Activated T-helper 1 cell treated with anti-CD3 and anti-CD28 coated beads, Interleukin-12 subunit alpha, Interleukin-12 subunit beta, Interleukin-2, Interleukin-4 antibody, amounts not matched to agents 30 ng/mL and 10 ng/mL and 1 ng/mL, durations not matched to agents 14 hours and 24 hours and 36 hours (primary cell): ENCODE measurements around the gene ACTRT2. TPM values are rescaled to one million over a fixed set of nuclear protein-coding genes. Genes with fewer than 3 reads are reported as not detected.

Experiments used
- DNase-seq: peaks from one replicate; pipeline ENCODE4 v3.0.0; 2021; ENCODE audit warnings: low spot score
- H3K27ac Mint-ChIP-seq: one replicate; pipeline ENCODE4 v1.8.0; 2021; ENCODE audit warnings: mild to moderate bottlenecking, mixed read lengths
- H3K27me3 Mint-ChIP-seq: one replicate; pipeline ENCODE4 v1.8.0; 2022; ENCODE audit warnings: mild to moderate bottlenecking, moderate library complexity, mixed read lengths; ENCODE audit not compliant: insufficient read depth
- H3K36me3 Mint-ChIP-seq: one replicate; pipeline ENCODE4 v1.8.0; 2021; ENCODE audit warnings: low read depth, mixed read lengths
- H3K4me1 Mint-ChIP-seq: one replicate; pipeline ENCODE4 v1.8.0; 2021; ENCODE audit warnings: low read depth, mixed read lengths
- H3K4me3 Mint-ChIP-seq: one replicate; pipeline ENCODE4 v1.8.0; 2021; ENCODE audit warnings: mild to moderate bottlenecking, moderate library complexity, mixed read lengths
- H3K9me3 Mint-ChIP-seq: one replicate; pipeline ENCODE4 v1.8.0; 2021; ENCODE audit warnings: mixed read lengths
- intact Hi-C: fragments of 100-400 bp; cut with micrococcal nuclease; formaldehyde crosslinking; loops from one replicate; pipeline ENCODE4 v1.15.1; 2024
- total RNA-seq: library from RNA; stranded (reverse); gene quantifications from 2 replicates; pipeline ENCODE4 v1.2.3, GENCODE V29; 2022

The ACTRT2 gene
- total RNA-seq, 1 donor from 2014 or later: not detected

- Mint-ChIP-seq H3K9me3 (peaks cover 10% of the 10 kb centered on the region), H3K4me3 (no peak overlapping the region), H3K4me1 (no peaks in the 10 kb centered on the region), H3K36me3 (no peaks in the 10 kb centered on the region), H3K27ac (no peak overlapping the region), H3K27me3 (no peaks in the 10 kb centered on the region)
- DNase-seq: peak; percentile 8
- intact Hi-C loops: no loop called here
Measured at GRCh38 chr1:3012456-3013291, 8.6 kb upstream of the ACTRT2 start.

- Mint-ChIP-seq H3K9me3 (peaks cover 2% of the 10 kb centered on the region), H3K4me1 (no peaks in the 10 kb centered on the region), H3K27ac (peak overlapping the region; percentile 15), H3K27me3 (no peaks in the 10 kb centered on the region), H3K4me3 (no peak overlapping the region), H3K36me3 (no peaks in the 10 kb centered on the region)
- intact Hi-C loops: no loop called here
- no peak for DNase-seq
Measured at GRCh38 chr1:3013371-3014049, 7.8 kb upstream of the ACTRT2 start.

- Mint-ChIP-seq H3K36me3 (no peaks in the 10 kb centered on the region), H3K9me3 (no peaks in the 10 kb centered on the region), H3K27me3 (no peaks in the 10 kb centered on the region), H3K4me1 (no peaks in the 10 kb centered on the region), H3K4me3 (no peak overlapping the region), H3K27ac (no peak overlapping the region)
- intact Hi-C loops: no loop called here
- DNase-seq: no peak
Measured at GRCh38 chr1:3014050-3014440, 7.2 kb upstream of the ACTRT2 start.

- no peak for DNase-seq
- intact Hi-C loops: no loop called here
- H3K9me3 Mint-ChIP-seq: no peaks in the 10 kb centered on the region
- H3K27me3 Mint-ChIP-seq: no peaks in the 10 kb centered on the region
- H3K4me3 Mint-ChIP-seq: no peak overlapping the region
- no peak overlapping the region for H3K27ac Mint-ChIP-seq
- no peaks in the 10 kb centered on the region for H3K4me1 Mint-ChIP-seq
- H3K36me3 Mint-ChIP-seq: no peaks in the 10 kb centered on the region
Measured at GRCh38 chr1:3014443-3015268, 6.6 kb upstream of the ACTRT2 start.

- Mint-ChIP-seq H3K9me3 (no peaks in the 10 kb centered on the region), H3K27me3 (no peaks in the 10 kb centered on the region), H3K4me3 (no peak overlapping the region), H3K4me1 (no peaks in the 10 kb centered on the region), H3K27ac (no peak overlapping the region), H3K36me3 (no peaks in the 10 kb centered on the region)
- DNase-seq: no peak
- intact Hi-C loops: no loop called here
Measured at GRCh38 chr1:3015269-3015635, 6.0 kb upstream of the ACTRT2 start.

- no peak overlapping the region for H3K27ac Mint-ChIP-seq
- no peaks in the 10 kb centered on the region for H3K9me3 Mint-ChIP-seq
- intact Hi-C loops: no loop called here
- H3K36me3 Mint-ChIP-seq: no peaks in the 10 kb centered on the region
- H3K27me3 Mint-ChIP-seq: no peaks in the 10 kb centered on the region
- no peaks in the 10 kb centered on the region for H3K4me1 Mint-ChIP-seq
- no peak overlapping the region for H3K4me3 Mint-ChIP-seq
- no peak for DNase-seq
Measured at GRCh38 chr1:3015744-3016143, 5.5 kb upstream of the ACTRT2 start.

GRCh38 chr1:3016641-3017439, 4.4 kb upstream of the ACTRT2 start:
- no peaks in the 10 kb centered on the region for H3K4me1 Mint-ChIP-seq
- intact Hi-C loops: no loop called here
- DNase-seq: no peak
- H3K4me3 Mint-ChIP-seq: no peak overlapping the region
- no peak overlapping the region for H3K27ac Mint-ChIP-seq
- H3K36me3 Mint-ChIP-seq: no peaks in the 10 kb centered on the region
- no peaks in the 10 kb centered on the region for H3K9me3 Mint-ChIP-seq
- H3K27me3 Mint-ChIP-seq: no peaks in the 10 kb centered on the region

GRCh38 chr1:3017440-3018050, 3.7 kb upstream of the ACTRT2 start:
- Mint-ChIP-seq H3K36me3 (no peaks in the 10 kb centered on the region), H3K27ac (no peak overlapping the region), H3K27me3 (no peaks in the 10 kb centered on the region), H3K9me3 (no peaks in the 10 kb centered on the region), H3K4me3 (no peak overlapping the region), H3K4me1 (no peaks in the 10 kb centered on the region)
- DNase-seq: no peak
- intact Hi-C loops: no loop called here

- H3K4me3 Mint-ChIP-seq: no peak overlapping the region
- intact Hi-C loops: no loop called here
- H3K9me3 Mint-ChIP-seq: no peaks in the 10 kb centered on the region
- no peaks in the 10 kb centered on the region for H3K27me3 Mint-ChIP-seq
- no peak overlapping the region for H3K27ac Mint-ChIP-seq
- no peaks in the 10 kb centered on the region for H3K36me3 Mint-ChIP-seq
- no peaks in the 10 kb centered on the region for H3K4me1 Mint-ChIP-seq
- DNase-seq: no peak
Measured at GRCh38 chr1:3018051-3018471, 3.2 kb upstream of the ACTRT2 start.

- no peaks in the 10 kb centered on the region for H3K27me3 Mint-ChIP-seq
- no peak for DNase-seq
- no peak overlapping the region for H3K4me3 Mint-ChIP-seq
- no peaks in the 10 kb centered on the region for H3K4me1 Mint-ChIP-seq
- no peak overlapping the region for H3K27ac Mint-ChIP-seq
- H3K9me3 Mint-ChIP-seq: no peaks in the 10 kb centered on the region
- intact Hi-C loops: no loop called here
- no peaks in the 10 kb centered on the region for H3K36me3 Mint-ChIP-seq
Measured at GRCh38 chr1:3018576-3018975, 2.7 kb upstream of the ACTRT2 start.

GRCh38 chr1:3019007-3019515, 2.2 kb upstream of the ACTRT2 start:
- no peaks in the 10 kb centered on the region for H3K27me3 Mint-ChIP-seq
- H3K4me1 Mint-ChIP-seq: no peaks in the 10 kb centered on the region
- H3K36me3 Mint-ChIP-seq: no peaks in the 10 kb centered on the region
- no peak overlapping the region for H3K4me3 Mint-ChIP-seq
- no peak for DNase-seq
- intact Hi-C loops: no loop called here
- no peak overlapping the region for H3K27ac Mint-ChIP-seq
- H3K9me3 Mint-ChIP-seq: no peaks in the 10 kb centered on the region

- H3K36me3 Mint-ChIP-seq: no peaks in the 10 kb centered on the region
- no peak for DNase-seq
- H3K4me1 Mint-ChIP-seq: no peaks in the 10 kb centered on the region
- intact Hi-C loops: no loop called here
- H3K9me3 Mint-ChIP-seq: no peaks in the 10 kb centered on the region
- H3K27me3 Mint-ChIP-seq: no peaks in the 10 kb centered on the region
- H3K4me3 Mint-ChIP-seq: no peak overlapping the region
- no peak overlapping the region for H3K27ac Mint-ChIP-seq
Measured at GRCh38 chr1:3019516-3020051, 1.7 kb upstream of the ACTRT2 start.
